Activated CD8-positive, alpha-beta T cell treated with anti-CD3 and anti-CD28 coated beads for 36 hours (primary cell): ENCODE measurements around the gene ANKRD13D. TPM values are rescaled to one million over a fixed set of nuclear protein-coding genes. Genes with fewer than 3 reads are reported as not detected.

Experiments
- ATAC-seq: fragments of 200-7000 bp; cut with Tn5 transposase; one replicate; pipeline ENCODE4 v1.10.0; 2021; ENCODE audit warnings: mild to moderate bottlenecking, moderate library complexity
- CTCF ChIA-PET: fragments of 350-600 bp; sonication (Branson Sonifier 250); formaldehyde crosslinking; loops from one replicate; lab custom pipeline; 2021; ENCODE audit warnings: antibody characterized with exemption; lab: Charles Lee
- POLR2A ChIA-PET: fragments of 350-600 bp; sonication (Branson Sonifier 250); formaldehyde crosslinking; loops from one replicate; lab custom pipeline; 2021; ENCODE audit warnings: antibody characterized with exemption; lab: Charles Lee
- DNase-seq: peaks from one replicate; pipeline ENCODE4 v3.0.0-alpha.2; 2020
- H3K27ac Mint-ChIP-seq: one replicate; pipeline ENCODE4 v1.8.0; 2021; ENCODE audit warnings: mild to moderate bottlenecking, mixed read lengths
- H3K27me3 Mint-ChIP-seq: one replicate; pipeline ENCODE4 v1.8.0; 2021; ENCODE audit warnings: mixed read lengths
- H3K36me3 Mint-ChIP-seq: one replicate; pipeline ENCODE4 v1.8.0; 2021; ENCODE audit warnings: low read depth, mixed read lengths
- H3K4me1 Mint-ChIP-seq: one replicate; pipeline ENCODE4 v1.8.0; 2021; ENCODE audit warnings: low read depth, mixed read lengths
- H3K4me3 Mint-ChIP-seq: one replicate; pipeline ENCODE4 v1.8.0; 2021; ENCODE audit warnings: mild to moderate bottlenecking, moderate library complexity, mixed read lengths
- H3K9me3 Mint-ChIP-seq: one replicate; pipeline ENCODE4 v1.8.0; 2021; ENCODE audit warnings: mixed read lengths
- intact Hi-C: fragments of 100-400 bp; cut with micrococcal nuclease; formaldehyde crosslinking; loops from one replicate; pipeline ENCODE4 v1.10.0; 2022
- total RNA-seq, 2 experiments: library from RNA; stranded (reverse); gene quantifications; one replicate each; pipeline ENCODE4 v1.2.3, GENCODE V29; 2021
- TF ChIP-seq, protein P1 (sequence below): fragments of 200-600 bp; IDR thresholded peaks from one replicate; pipeline ENCODE4 v1.8.0; 2022; ENCODE audit warnings: antibody characterized with exemption, mild to moderate bottlenecking

ANKRD13D gene
- total RNA-seq, 2 experiments from 2014 or later = 75.4 to 78.7 TPM

DNA sequence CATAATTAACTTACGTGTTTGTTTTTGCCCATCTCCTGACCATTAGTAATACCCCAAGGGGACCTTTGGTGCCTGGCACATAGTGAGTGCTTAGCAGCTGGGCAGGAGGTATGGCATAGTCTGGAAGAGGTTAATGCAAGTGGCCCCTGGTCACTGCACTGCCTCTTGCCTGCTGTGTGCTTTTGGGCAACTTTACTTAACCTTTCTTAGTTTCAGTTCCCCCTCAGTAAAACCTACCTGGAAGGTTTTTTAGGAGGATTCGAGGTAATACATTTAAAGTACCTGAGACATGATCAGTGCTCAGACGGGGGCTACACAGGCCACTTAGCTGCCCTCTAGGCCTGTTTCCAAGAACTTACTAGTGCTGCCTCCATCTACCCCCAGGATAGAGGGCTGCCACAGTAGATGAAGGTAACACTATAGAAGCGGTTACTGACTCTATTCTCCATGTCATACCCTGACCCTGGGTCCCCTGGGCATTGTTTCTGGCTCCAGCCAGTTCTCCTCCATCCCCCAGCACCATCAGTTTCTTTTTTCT, 60.9 kb downstream of the ANKRD13D start:
- Mint-ChIP-seq H3K4me3 (no peak overlapping the region), H3K4me1 (peaks cover 54% of the 10 kb centered on the region), H3K9me3 (no peaks in the 10 kb centered on the region), H3K36me3 (peaks cover 1% of the 10 kb centered on the region), H3K27me3 (no peaks in the 10 kb centered on the region), H3K27ac (no peak overlapping the region)
- intact Hi-C loops = no loop called here
- TF ChIP-seq, protein P1, sequence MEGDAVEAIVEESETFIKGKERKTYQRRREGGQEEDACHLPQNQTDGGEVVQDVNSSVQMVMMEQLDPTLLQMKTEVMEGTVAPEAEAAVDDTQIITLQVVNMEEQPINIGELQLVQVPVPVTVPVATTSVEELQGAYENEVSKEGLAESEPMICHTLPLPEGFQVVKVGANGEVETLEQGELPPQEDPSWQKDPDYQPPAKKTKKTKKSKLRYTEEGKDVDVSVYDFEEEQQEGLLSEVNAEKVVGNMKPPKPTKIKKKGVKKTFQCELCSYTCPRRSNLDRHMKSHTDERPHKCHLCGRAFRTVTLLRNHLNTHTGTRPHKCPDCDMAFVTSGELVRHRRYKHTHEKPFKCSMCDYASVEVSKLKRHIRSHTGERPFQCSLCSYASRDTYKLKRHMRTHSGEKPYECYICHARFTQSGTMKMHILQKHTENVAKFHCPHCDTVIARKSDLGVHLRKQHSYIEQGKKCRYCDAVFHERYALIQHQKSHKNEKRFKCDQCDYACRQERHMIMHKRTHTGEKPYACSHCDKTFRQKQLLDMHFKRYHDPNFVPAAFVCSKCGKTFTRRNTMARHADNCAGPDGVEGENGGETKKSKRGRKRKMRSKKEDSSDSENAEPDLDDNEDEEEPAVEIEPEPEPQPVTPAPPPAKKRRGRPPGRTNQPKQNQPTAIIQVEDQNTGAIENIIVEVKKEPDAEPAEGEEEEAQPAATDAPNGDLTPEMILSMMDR = no peak
- DNase-seq = no peak
- no peak for ATAC-seq
- ChIA-PET CTCF (interaction anchor here (0.9 to 12.1 kb wide), 11 partner anchors 8 to 109 kb away, joined by 3 to 883 read pairs (median 4); partner anchors contain the start of genes CLCF1, PPP1CA, RAD9A and SSH3), POLR2A (interaction anchor here (1.2 to 1.9 kb wide), 2 partner anchors 26 to 31 kb away, joined by 4 to 7 read pairs; no protein-coding TSS in a partner anchor)

DNA sequence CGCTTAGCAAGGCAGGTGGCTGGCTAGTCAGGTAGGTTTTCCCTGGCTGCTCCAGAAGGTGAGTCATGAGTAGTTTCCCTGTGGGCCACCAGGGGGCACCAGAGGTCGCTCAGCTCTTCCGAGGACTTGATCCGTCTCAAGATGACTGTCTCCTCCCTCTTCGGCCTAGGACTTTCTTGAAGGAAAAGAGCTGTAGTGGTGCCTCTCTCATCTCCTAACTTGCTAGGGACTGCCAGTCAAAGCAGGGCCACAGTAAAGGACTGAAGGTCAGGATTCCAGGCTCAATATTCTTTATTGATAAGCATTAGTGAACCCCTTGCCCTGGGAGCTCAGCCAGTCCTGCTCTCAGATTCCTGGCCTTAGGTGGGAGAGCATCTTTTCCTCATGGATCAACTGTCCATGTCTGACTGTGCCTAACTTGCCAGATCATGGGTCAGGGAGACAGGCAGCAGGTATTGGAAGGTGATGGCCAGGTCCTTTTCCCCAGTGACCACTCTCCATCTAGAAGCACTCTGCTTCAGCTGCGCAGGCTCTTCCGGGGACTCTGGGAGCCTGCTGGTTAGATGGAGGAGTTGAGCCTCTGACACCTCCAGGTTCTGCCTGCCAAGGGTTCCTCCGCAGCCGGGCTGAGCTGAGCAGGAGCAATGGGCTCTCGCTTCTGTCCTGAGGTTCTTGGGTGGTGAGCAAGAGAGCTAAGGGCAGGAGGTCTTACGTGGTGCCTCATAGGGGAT, 62.3 kb downstream of the ANKRD13D start:
- no peak for ATAC-seq
- Mint-ChIP-seq H3K27me3 (no peaks in the 10 kb centered on the region), H3K27ac (peak overlapping the region; percentile 73), H3K4me1 (peaks cover 41% of the 10 kb centered on the region), H3K9me3 (no peaks in the 10 kb centered on the region), H3K4me3 (peak overlapping the region; percentile 83), H3K36me3 (peaks cover 1% of the 10 kb centered on the region)
- TF ChIP-seq, protein P1 = peak; percentile 98
- ChIA-PET POLR2A (interaction anchor here (0.6 to 1.9 kb wide), 12 partner anchors 9 to 154 kb away, joined by 3 to 7 read pairs (median 4); partner anchors contain the start of genes PITPNM1, PPP1CA and RAD9A), CTCF (interaction anchor here (0.7 to 12.1 kb wide), 42 partner anchors 10 to 316 kb away, joined by 3 to 883 read pairs (median 4); partner anchors contain the start of genes AIP, CDK2AP2, CLCF1 and GRK2)
- DNase-seq = peak; percentile 71
- intact Hi-C loops = no loop called here

Other genes with a start within 250 kb of the ANKRD13D start
- gene RHOD, start 232.5 kb upstream of the ANKRD13D start, total RNA-seq = under 1 TPM in 1 of 2 experiments, not detected in 1; 0.56 TPM
- gene KDM2A, start 170.0 kb upstream of the ANKRD13D start, total RNA-seq = 10 to 100 TPM; 79.6 to 88.1 TPM
- gene GRK2, start 22.8 kb upstream of the ANKRD13D start, total RNA-seq = 100 to 1,000 TPM; 303 to 305 TPM
- 1 to 10 TPM; 7.4 to 9.1 TPM for gene SSH3, start 14.2 kb downstream of the ANKRD13D start, total RNA-seq
- 10 to 100 TPM; 34.1 to 36.1 TPM for gene POLD4, start 64.2 kb downstream of the ANKRD13D start, total RNA-seq
- gene CLCF1, start 84.3 kb downstream of the ANKRD13D start, total RNA-seq = under 1 TPM; 0.79 to 0.81 TPM
- 10 to 100 TPM; 29.7 to 30.6 TPM for gene RAD9A, start 102.7 kb downstream of the ANKRD13D start, total RNA-seq
- 100 to 1,000 TPM; 249 to 258 TPM for gene PPP1CA, start 112.6 kb downstream of the ANKRD13D start, total RNA-seq
- gene TBC1D10C, start 114.8 kb downstream of the ANKRD13D start, total RNA-seq = 100 to 1,000 TPM; 138 to 144 TPM
- 1 to 10 TPM; 6.2 to 6.9 TPM for gene CARNS1, start 126.4 kb downstream of the ANKRD13D start, total RNA-seq
- gene RPS6KB2, start 139.2 kb downstream of the ANKRD13D start, total RNA-seq = 10 to 100 TPM; 54.8 to 57.4 TPM
- gene PTPRCAP, start 148.4 kb downstream of the ANKRD13D start, total RNA-seq = 100 to 1,000 TPM; 107 to 114 TPM
- 100 to 1,000 TPM; 254 to 276 TPM for gene CORO1B, start 154.2 kb downstream of the ANKRD13D start, total RNA-seq
- gene GPR152, start 163.4 kb downstream of the ANKRD13D start, total RNA-seq = not detected
- 1 to 10 TPM in 1 of 2 experiments, under 1 TPM in 1; 0.83 to 1.4 TPM for gene CABP4, start 166.1 kb downstream of the ANKRD13D start, total RNA-seq
- 10 to 100 TPM; 56.0 to 59.2 TPM for gene TMEM134, start 179.9 kb downstream of the ANKRD13D start, total RNA-seq
- gene AIP, start 193.7 kb downstream of the ANKRD13D start, total RNA-seq = 100 to 1,000 TPM; 145 to 146 TPM
- gene PITPNM1, start 216.1 kb downstream of the ANKRD13D start, total RNA-seq = 10 to 100 TPM; 87.8 to 88.1 TPM
- 10 to 100 TPM; 53.5 to 55.5 TPM for gene CDK2AP2, start 218.9 kb downstream of the ANKRD13D start, total RNA-seq
- gene CABP2, start 234.1 kb downstream of the ANKRD13D start, total RNA-seq = not detected